Lower lobe of right lung (tissue), 2 donors: ENCODE results near the gene TRIM27. TPM values are rescaled to one million over a fixed set of nuclear protein-coding genes. Genes with fewer than 3 reads are reported as not detected.
"Not testable (repeated sequence)": the region's sequence is repeated elsewhere in the genome, so short reads cannot be mapped to it uniquely, and the experiment has no call there.

ENCODE experiments used
- ATAC-seq, 2 donors: fragments of 200-7000 bp; cut with Tn5 transposase; one replicate each; pipeline ENCODE4 v1.9.1; 2020 to 2022; ENCODE audit warnings: mild to moderate bottlenecking in 2 of 2, moderate library complexity in 2 of 2
- DNase-seq: peaks from one replicate; pipeline ENCODE4 v3.0.0-alpha.2; 2020
- H3K27ac ChIP-seq: fragments of 200-600 bp; one replicate; pipeline ENCODE4 v1.8.0; 2022
- H3K27me3 ChIP-seq: fragments of 200-600 bp; one replicate; pipeline ENCODE4 v1.8.0; 2022; ENCODE audit warnings: low read depth
- H3K36me3 ChIP-seq: fragments of 200-600 bp; one replicate; pipeline ENCODE4 v1.8.0; 2022; ENCODE audit warnings: mild to moderate bottlenecking
- H3K4me1 ChIP-seq: fragments of 200-600 bp; one replicate; pipeline ENCODE4 v1.8.0; 2022
- H3K4me3 ChIP-seq: fragments of 200-600 bp; one replicate; pipeline ENCODE4 v1.8.0; 2022; ENCODE audit warnings: mild to moderate bottlenecking
- H3K9me3 ChIP-seq: fragments of 200-600 bp; one replicate; pipeline ENCODE4 v1.8.0; 2022
- CTCF ChIP-seq: fragments of 200-600 bp; IDR thresholded peaks from one replicate; pipeline ENCODE4 v1.8.0; 2022; ENCODE audit warnings: antibody characterized with exemption, mild to moderate bottlenecking
- intact Hi-C: fragments of 100-400 bp; cut with DNase I; formaldehyde crosslinking; loops from one replicate; pipeline ENCODE4 v1.11.0; 2022
- long read RNA-seq: library from polyadenylated mRNA; unstranded; transcript quantifications from one replicate; pipeline ENCODE4 v2.0.0, GENCODE V29; 2021
- total RNA-seq: library from RNA; stranded (reverse); fragmentation: NEBNext Ultra II Directional; extraction: Animal tissue kit (Norgen Biotek cat#: 25700); gene quantifications from one replicate; pipeline ENCODE4 v1.2.1, GENCODE V29; 2021
- donor health status: DM: no; HTN: yes; CAD: no; lungs with severe emphysema.

TRIM27 gene
- total RNA-seq, result 46.6 TPM
- long read RNA-seq, transcript TRIM27-202 (8 exons, 2,967 nt), result major isoform, 89 of 107 reads
- long read RNA-seq, partial matches to known transcripts, result 8 of 107 reads
- long read RNA-seq, other reads (novel, unspliced or antisense), result 10 of 107 reads

- Histone ChIP-seq H3K9me3 (no peaks in the 10 kb centered on the region), H3K27ac (peak within 1 kb of the TSS; percentile 98), H3K4me1 (peaks cover 36% of the 10 kb centered on the region), H3K27me3 (no peaks in the 10 kb centered on the region), H3K36me3 (peaks cover 36% of the 10 kb centered on the region), H3K4me3 (peak within 1 kb of the TSS; percentile 93)
- TF ChIP-seq CTCF, result no peak
- intact Hi-C loops, result no loop called here
- DNase-seq, result peak; percentile 94
- peak; percentile 97 for ATAC-seq
Measured at GRCh38 chr6:28923318-28924102, at the start of gene TRIM27. TRIM27 (minus strand) TSS chr6:28923985; CDS start chr6:28923632, 353 bp downstream.

- DNase-seq, intact Hi-C loops, H3K27ac ChIP-seq, H3K4me3 ChIP-seq, ATAC-seq, H3K9me3 ChIP-seq, H3K36me3 ChIP-seq, H3K27me3 ChIP-seq, H3K4me1 ChIP-seq: not testable (repeated sequence)
Measured at GRCh38 chr6:28970056-28970455, 46.3 kb upstream of the TRIM27 start.

- no peak for ATAC-seq
Measured at GRCh38 chr6:28969129-28969528, 45.3 kb upstream of the TRIM27 start.

GRCh38 chr6:28968476-28968875 lies 44.7 kb upstream of the TRIM27 start:
- H3K27ac ChIP-seq, result no peak overlapping the region
- TF ChIP-seq CTCF, result no peak
- intact Hi-C loops, result no loop called here

More at GRCh38 chr6:28969129-28969528, 45.3 kb upstream of the TRIM27 start:
- Histone ChIP-seq H3K4me1 (no peaks in the 10 kb centered on the region), H3K36me3 (no peaks in the 10 kb centered on the region), H3K9me3 (peaks cover 8% of the 10 kb centered on the region), H3K27me3 (peaks cover 4% of the 10 kb centered on the region), H3K4me3 (no peak overlapping the region), H3K27ac (no peak overlapping the region)
- intact Hi-C loops, result no loop called here
- no peak for TF ChIP-seq CTCF
- no peak for DNase-seq

GRCh38 chr6:28965706-28966105 lies 41.9 kb upstream of the TRIM27 start:
- no peak for TF ChIP-seq CTCF
- DNase-seq (no peak), ATAC-seq (no peak)
- no peaks in the 10 kb centered on the region for H3K4me1 ChIP-seq
- H3K36me3 ChIP-seq, result no peaks in the 10 kb centered on the region
- H3K27me3 ChIP-seq, result no peaks in the 10 kb centered on the region
- H3K27ac ChIP-seq, result no peak overlapping the region
- intact Hi-C loops, result no loop called here
- no peak overlapping the region for H3K4me3 ChIP-seq
- peaks cover 8% of the 10 kb centered on the region for H3K9me3 ChIP-seq

More at GRCh38 chr6:28968476-28968875, 44.7 kb upstream of the TRIM27 start:
- Histone ChIP-seq H3K4me3 (no peak overlapping the region), H3K27me3 (peaks cover 4% of the 10 kb centered on the region), H3K36me3 (no peaks in the 10 kb centered on the region), H3K9me3 (peaks cover 8% of the 10 kb centered on the region), H3K4me1 (no peaks in the 10 kb centered on the region)
- ATAC-seq (no peak), DNase-seq (no peak)

- intact Hi-C loops, result no loop called here
- H3K4me1 ChIP-seq, result no peaks in the 10 kb centered on the region
Measured at GRCh38 chr6:28960846-28961500, 37.2 kb upstream of the TRIM27 start.

GRCh38 chr6:28958561-28959243 lies 34.9 kb upstream of the TRIM27 start:
- H3K4me3 ChIP-seq, H3K36me3 ChIP-seq, H3K27ac ChIP-seq, H3K9me3 ChIP-seq, intact Hi-C loops, ATAC-seq, H3K4me1 ChIP-seq, DNase-seq: not testable (repeated sequence)
- H3K27me3 ChIP-seq, result peaks cover 30% of the 10 kb centered on the region

More at GRCh38 chr6:28960846-28961500, 37.2 kb upstream of the TRIM27 start:
- Histone ChIP-seq H3K27ac (no peak overlapping the region), H3K27me3 (peaks cover 9% of the 10 kb centered on the region), H3K9me3 (no peaks in the 10 kb centered on the region), H3K4me3 (no peak overlapping the region), H3K36me3 (no peaks in the 10 kb centered on the region)
- DNase-seq, result no peak
- ATAC-seq, result no peak
- TF ChIP-seq CTCF, result no peak

- H3K4me3 ChIP-seq, H3K4me1 ChIP-seq, ATAC-seq, intact Hi-C loops, H3K36me3 ChIP-seq, H3K9me3 ChIP-seq, DNase-seq, H3K27ac ChIP-seq: not testable (repeated sequence)
- H3K27me3 ChIP-seq, result peaks cover 30% of the 10 kb centered on the region
Measured at GRCh38 chr6:28957795-28958314, 34.1 kb upstream of the TRIM27 start.
